ENCODE results near the gene EEF1AKMT4.

Gene EEF1AKMT4

DNA sequence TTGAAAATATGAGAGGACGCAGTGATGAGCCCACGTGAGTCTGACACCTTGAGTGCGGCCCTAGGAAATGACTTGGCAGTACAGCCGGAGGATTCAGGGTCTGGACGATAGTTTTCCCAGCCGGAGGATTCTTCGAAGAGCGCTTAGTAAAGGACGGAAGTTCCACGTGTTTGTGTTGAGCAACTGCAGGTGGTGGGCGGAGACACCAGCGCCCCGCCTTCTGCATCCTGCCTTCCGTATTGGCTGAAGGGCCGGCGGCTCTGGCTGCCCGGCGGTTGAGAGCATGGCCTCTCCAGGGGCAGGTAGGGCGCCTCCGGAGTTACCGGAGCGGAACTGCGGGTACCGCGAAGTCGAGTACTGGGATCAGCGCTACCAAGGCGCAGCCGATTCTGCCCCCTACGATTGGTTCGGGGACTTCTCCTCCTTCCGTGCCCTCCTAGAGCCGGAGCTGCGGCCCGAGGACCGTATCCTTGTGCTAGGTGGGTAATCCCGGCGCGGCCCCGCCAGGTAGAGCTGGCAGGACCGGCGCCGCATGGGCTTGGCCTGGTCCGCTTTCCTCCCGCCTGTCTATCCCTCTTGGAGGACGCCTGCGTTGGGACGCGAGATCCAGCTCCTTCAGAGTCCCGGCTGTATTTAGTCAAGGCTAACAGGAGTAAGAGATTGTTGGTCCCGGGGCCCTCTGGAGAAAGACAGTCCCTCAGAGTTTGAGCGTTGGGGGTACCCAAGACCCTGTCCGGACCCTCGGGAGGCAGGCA is at the start of gene EEF1AKMT4:
Gene EEF1AKMT4 (plus strand): TSS at position 261 of the 755 bp plus-strand sequence. CDS start 23 bp downstream, at position 284.
- peak; percentile 96 for FAIRE-seq

DNA sequence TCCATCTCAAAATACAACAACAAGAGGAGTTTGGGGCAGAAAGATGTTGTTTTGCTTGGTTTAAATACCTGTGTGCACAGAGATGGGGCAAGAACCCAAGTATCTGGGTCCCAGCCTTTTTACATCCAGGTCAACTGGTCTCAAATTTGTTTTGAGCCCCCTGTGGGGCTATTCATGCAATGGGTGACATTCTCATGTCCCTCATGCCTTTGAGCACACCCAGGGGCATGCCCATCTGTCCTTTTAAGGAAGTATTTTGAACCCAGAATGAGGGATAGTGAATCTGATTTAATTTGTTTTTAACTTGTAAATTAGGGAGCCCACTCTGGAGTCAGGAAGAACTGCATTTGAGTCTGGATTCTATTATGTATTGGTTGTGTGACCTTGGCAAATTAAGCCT is 48.6 kb upstream of the EEF1AKMT4 start:
- no peak for FAIRE-seq

DNA sequence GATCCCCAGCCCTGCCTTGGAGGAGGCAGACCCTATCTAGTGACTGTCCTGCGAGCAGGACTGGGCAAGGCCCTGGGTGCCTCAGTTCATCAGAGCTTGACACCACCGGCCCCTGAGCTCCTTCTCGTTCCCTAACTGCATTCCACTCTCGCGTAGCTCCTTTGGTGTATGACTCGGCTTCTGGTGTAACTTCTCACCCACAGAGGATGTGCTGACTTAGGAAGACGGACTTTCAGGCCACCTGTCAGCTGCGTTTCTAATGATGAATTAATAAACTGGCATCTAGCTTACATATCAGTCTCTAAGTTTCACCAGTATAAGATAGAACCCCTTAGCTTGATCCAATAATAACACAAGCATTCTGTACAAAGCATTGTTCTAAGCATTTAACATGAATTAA is 45.9 kb upstream of the EEF1AKMT4 start:
- no peak for FAIRE-seq

DNA sequence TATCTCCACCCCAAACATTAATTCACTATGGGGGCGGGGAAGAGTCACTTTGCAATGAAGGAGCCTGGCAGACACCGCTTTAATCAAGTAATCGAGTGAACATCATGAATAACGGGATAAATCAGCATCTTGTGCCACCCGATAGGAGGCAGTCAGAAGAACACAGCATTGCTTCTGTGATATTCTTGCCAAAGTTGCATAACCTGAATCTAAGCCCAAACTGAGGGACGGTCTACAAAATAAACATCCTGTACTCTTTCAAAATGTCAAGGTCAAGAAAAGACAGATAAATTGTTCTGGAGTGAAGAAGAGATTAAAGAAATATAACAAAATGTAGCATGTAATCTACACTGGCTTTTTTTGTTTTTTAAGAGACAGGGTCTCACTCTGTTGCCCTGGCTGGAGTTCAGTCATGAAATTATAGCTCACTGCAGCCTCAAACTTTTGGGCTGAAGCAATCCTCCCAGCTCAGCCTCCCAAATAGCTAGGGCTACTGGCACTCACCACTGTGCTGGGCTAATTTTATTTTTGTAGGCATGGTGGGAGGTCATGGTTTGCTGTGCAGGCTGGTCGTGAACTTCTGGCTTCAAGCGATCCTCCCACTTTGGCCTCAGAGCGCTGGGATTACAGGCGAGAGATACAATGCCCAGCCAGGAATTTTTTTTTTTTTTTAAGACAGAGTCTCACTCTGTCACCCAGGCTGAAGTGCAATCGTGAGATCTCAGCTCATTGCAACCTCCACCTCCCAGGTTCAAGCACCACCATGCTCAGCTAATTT is 40.1 kb upstream of the EEF1AKMT4 start:
- FAIRE-seq, result no peak

DNA sequence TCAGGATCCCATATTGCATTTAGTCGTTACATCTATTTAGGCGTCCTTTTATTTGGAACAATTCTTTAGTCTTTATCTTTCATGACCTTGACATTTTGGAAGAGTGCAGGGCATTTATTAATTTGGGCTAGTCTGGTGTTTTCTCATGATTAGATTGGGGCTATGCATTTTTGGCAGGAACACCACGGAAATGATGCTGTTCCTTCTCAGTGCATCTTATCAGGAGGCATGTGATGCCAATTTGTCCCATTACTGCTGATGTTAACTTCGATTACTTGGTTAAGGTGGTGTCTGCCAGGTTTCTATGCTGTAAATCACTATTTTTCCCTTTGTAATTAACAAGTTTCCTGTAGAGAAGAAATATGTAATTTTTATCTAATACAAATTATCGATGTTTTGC is 38.2 kb upstream of the EEF1AKMT4 start:
- FAIRE-seq, result no peak

DNA sequence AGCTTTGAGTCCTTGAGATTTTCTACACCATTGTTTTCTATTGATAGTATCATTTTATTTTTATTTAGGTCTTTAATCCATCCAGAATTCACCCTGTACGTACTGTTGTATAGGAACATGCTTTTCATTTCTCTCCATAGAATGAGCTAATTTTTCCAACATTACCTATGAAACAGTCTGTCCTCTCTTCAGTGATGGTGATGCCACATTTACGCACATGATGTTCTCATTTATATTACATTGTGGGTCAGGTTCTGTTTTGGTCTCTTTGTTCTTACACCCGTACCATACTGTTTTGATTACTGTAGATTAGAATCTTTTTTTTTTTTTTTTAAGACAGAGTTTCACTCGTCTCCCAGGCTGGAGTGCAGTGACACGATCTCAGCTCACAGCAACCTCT is 37.8 kb upstream of the EEF1AKMT4 start:
- no peak for FAIRE-seq

- FAIRE-seq, result no peak
These were observed 30.7 kb upstream of the EEF1AKMT4 start for GRCh38 chr3:184218814-184219213.

DNA sequence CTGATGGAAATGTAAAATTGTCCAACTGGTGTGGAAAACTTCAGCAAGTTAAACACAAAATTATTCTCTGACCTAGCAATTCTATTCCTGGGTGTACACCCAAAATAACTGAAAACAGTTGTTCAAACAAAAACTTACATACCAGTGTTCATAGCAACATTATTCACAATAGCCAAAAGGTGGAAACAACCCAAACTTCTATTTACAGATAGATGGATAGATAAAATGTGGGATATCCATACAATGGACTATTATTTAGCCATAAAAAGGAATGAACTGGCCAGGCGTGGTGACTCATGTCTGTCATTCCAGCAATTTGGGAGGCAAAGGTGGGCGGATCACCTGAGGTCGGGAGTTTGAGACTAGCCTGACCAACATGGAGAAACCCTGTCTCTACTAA is 27.0 kb upstream of the EEF1AKMT4 start:
- no peak for FAIRE-seq

GRCh38 chr3:184223946-184224345 is 25.5 kb upstream of the EEF1AKMT4 start:
- no peak for FAIRE-seq

DNA sequence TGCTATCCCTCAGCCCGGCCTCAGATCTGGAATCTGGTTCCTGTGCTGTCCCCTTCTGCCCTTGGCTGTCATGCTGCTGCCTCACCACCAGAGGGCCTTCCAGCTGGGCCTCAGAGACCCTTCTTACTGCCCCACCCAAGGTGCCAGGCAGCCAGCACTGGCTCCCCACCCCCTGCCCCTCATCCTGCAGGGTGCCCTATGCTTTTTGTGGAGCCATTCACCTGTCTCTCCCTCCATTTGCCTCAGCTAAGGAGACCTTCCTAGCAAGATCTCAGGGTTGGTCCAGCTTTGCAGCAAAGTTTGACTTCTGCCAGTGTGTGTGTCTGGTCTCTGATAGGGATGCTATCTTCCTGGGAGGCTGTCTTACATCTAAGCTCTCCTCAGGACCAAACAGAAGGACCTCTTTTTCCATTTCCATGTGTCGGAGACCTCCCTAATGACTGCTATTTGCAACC is 22.0 kb upstream of the EEF1AKMT4 start:
- FAIRE-seq, result no peak

DNA sequence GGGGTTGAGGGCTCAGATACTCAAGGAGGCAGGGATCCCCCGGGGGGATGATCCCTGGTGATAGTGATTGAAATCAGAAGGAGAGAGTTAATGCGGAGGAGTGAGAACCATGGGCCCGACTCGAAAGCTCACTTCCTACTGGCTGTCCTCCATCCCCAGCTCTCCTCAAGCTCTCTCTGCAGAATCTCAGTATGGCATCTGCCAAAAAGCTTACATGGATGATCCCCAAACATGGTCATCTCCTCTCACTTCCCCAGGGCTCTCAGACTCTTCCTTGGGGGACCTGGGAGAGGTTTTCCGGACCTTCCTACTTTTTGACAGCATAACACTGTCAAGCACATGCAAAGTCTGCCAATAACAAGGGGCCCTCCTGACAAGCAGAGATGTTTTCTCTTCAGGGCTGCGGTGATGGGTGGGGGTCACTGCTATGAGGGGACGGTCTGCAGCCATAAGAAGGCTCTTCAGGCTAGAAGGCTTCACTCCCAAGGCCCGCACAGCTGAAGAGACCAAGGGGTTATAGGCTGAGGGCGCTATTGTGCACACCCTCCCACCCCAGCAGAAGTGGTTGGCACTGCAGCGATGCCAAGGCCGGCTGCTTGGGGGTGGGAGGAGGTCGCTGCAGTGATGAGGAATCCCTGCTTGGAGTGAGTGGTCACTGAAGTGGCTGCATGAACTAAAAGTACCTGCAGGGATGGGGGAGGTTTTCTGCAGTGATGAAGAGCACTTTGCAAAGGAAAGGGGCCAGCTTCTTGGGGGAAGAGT is 20.9 kb upstream of the EEF1AKMT4 start:
- FAIRE-seq, result no peak

DNA sequence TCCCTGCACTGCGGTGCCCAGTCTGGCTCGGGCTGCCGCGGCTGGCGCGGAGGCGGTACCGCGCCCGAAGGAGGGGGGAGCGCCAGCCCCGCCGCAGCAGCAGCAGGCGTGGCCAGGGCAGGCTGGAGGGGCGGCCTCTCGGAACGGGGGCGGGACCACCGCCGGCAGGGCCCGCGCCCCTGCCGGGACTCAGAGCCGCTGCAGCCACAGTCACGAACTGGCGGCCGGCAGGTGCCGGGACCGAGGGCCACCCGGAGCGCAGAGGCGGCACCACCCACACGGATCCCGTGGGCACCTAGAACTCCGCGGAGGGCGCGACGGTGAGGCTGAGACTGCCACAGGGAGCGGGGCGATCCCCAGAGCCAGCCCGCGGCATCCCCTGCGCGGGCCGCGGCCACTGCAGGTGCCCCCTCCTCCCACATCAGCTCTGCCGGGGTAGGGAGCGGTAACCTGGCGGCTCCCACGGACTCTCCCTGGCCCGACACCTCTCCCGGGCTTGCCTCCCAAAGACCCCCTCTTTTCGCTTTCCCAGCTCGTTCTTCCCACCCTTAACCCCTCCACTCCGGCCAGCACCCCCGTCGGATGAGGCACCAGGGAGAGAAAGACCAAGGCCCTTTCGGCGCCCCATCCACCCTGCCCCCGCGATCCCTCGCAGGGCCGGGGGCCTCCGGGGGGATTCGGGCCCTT is 19.9 kb upstream of the EEF1AKMT4 start, which contains the start of gene VWA5B2:
Gene VWA5B2 (plus strand): TSS at position 192 of the 687 bp plus-strand sequence. CDS start 944 bp downstream, outside the sequence.
- FAIRE-seq, result no peak

DNA sequence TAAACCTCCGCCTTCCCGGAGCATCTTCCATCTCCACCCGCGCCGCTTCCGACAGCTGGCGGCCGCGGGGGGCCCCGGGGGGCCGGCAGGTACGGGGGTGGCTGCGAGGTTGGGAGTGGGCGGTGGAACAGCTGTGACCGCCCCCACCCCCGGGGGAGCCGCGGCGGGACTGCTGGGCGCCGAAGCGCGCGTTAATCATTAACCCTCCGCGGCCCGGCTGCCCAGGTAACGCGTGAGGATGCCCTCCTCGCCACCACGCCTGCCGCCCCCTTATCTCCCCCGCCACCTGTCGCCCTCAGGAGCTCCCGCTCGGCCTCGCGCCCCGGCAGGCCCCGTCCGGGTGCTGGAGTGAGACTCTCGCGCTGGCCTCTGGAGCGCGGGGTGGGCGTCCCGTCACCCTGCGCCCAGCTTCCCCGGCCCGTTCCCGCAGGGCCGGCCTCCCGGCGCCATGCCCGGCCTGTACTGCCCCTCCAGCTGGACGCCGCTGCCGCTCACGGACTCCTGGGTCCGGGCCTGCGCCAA is 19.3 kb upstream of the EEF1AKMT4 start:
- FAIRE-seq, result no peak

DNA sequence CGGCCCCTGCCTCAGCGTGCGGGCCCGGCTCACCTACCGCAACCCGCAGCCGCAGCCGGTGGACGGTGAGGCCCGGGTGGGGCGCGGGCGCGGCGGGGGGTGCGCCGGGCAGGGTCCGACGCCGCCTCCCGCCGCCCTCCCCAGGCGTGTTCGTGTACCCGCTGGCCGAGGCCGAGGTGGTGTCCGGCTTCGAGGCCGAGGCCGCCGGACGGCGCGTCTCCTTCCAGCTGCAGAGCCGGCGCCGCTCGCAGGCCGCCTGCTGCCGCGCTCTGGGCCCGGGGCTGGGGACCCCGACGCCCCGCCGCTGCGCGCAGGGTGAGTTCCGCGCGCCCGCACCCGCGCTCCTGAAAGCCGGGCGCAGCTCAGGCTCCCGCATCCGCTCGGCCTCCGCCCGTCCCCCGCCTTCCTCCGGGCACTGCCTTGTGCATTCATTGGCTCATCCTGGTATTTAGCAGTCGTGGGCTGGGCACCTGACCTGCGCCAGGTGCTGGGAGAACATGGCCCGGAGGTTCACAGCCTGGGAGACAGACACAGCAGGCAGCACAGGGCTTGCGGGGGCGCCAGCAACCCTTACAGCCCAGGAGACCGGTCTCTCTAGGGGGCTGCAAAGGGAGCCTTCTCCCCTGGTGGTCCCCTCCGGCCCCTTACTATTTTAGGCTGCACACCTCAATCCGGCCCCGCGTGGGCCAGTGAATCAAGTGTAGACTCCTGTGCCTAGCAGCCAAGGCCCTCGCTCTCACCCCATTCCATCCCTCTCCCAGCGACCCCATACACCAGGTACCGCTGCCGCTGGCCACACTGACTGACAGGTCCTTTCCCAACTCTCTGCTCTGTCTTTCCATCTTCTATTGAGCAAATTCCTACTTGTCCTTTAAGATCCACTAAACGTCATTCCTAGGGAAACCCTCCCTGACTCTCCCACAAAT is 18.6 kb upstream of the EEF1AKMT4 start:
- FAIRE-seq, result no peak

DNA sequence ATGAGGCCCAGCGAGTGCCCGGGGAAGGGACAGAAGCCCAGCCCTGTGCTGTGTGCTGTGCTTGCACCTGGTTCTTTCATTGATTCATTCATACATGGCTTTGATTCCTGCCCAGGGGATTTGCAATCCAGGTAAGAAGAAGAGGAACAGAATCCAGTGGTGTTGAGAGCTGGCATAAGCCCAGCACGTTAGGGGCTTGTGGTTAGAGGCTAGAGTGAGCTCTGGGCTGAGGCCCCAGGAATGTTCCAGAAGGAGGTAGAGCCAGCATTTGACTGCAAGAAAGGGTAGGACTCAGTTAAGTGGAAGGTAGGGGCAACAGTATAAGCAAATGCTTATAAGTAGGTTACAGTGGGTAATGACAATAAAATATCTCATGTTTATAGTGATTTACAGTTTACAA is 17.8 kb upstream of the EEF1AKMT4 start:
- FAIRE-seq, result no peak

GRCh38 chr3:184233127-184233843 is 16.2 kb upstream of the EEF1AKMT4 start:
- FAIRE-seq, result no peak

- FAIRE-seq, result no peak
These were observed 15.2 kb upstream of the EEF1AKMT4 start for GRCh38 chr3:184234224-184234623.

DNA sequence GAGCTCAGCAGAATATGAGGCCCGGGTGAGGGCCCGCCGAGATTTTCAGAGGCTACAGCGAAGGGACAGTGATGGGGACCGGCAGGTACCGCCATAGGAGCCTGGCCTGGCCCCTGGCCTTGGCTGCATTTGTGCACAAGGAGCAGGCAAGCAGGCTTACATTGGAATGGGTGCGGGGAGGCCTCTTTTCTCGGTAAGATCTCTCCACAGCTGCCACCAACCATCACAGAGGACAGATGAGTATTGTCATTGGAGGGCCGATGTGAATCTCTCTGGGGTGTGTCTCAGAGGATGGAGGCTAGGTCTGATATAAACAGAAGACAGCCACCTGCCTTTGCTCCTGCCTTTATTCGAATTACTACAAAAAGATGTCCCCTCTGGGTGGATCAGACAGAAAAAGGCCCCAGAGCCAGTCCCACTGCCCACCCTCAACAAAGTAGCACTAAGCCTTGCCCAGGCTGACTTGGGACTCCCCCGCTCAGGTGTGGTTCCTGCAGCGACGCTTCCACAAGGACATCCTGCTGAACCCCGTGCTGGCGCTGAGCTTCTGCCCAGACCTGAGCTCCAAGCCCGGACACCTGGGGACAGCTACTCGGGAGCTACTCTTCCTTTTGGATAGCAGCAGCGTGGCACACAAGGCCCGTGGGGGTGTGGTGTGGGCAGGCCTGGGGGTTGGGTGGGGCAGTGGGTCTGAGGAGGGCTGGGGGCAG is 14.6 kb upstream of the EEF1AKMT4 start:
- FAIRE-seq, result no peak

DNA sequence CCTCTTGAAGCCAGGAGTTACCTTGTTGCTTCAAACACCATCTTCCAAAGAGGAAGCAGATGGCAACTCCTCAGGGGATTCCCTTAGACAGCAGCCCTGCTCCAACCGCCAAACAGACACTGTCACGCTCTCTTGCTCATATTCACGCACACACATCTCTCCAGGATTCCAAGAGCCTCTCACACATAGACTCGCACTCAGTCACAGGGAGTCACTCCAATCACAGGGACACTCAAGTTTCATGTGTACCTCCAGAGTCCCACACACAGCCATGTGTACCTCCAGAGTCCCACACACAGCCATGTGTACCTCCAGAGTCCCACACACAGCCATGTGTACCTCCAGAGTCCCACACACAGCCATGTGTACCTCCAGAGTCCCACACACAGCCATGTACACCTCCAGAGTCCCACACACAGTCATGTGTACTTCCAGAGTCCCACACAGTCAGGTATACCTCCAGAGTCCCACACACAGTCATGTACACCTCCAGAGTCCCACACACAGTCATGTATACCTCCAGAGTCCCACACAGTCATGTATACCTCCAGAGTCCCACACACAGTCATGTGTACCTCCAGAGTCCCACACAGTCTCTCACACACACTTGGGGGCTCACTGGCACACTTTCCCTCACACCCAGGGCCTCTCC is 14.0 kb upstream of the EEF1AKMT4 start:
- FAIRE-seq, result no peak

Measured in G401.6 (cell line).